NOMO-1 treated with DMSO at 0.1 percent for 48 hours (cell line): ENCODE measurements around the gene P4HB.

Experiments used
- DNase-seq: peaks from one replicate; lab custom pipeline; 2025; ENCODE audit not compliant: unreplicated experiment; lab: John Stamatoyannopoulos, UW

The P4HB gene

GRCh38 chr17:81868674-81869220 is 8.4 kb upstream of the P4HB start:
- DNase-seq = no peak

GRCh38 chr17:81867991-81868673 is 7.8 kb upstream of the P4HB start:
- no peak for DNase-seq

- no peak for DNase-seq
Measured at GRCh38 chr17:81867170-81867990, 7.0 kb upstream of the P4HB start.

- no peak for DNase-seq
Measured at GRCh38 chr17:81866440-81867169, 6.3 kb upstream of the P4HB start.

- DNase-seq = no peak
Measured at GRCh38 chr17:81865733-81866439, 5.6 kb upstream of the P4HB start.

- DNase-seq = no peak
Measured at GRCh38 chr17:81865358-81865732, 5.0 kb upstream of the P4HB start.

- DNase-seq = no peak
Measured at GRCh38 chr17:81863833-81864768, 3.8 kb upstream of the P4HB start.

GRCh38 chr17:81863123-81863675 is 2.9 kb upstream of the P4HB start:
- DNase-seq = no peak

GRCh38 chr17:81860756-81861568 is 627 bp upstream of the P4HB start:
- DNase-seq = peak; percentile 100

- DNase-seq = peak; percentile 33
Measured at GRCh38 chr17:81858967-81859905, 1.1 kb downstream of the P4HB start.

GRCh38 chr17:81858170-81858966 is 2.0 kb downstream of the P4HB start:
- DNase-seq = no peak

GRCh38 chr17:81854974-81855774 is 5.2 kb downstream of the P4HB start:
- no peak for DNase-seq

GRCh38 chr17:81852237-81852636 is 8.1 kb downstream of the P4HB start:
- no peak for DNase-seq

- DNase-seq = no peak
Measured at GRCh38 chr17:81851423-81851822, 8.9 kb downstream of the P4HB start.

GRCh38 chr17:81849457-81849856 is 10.9 kb downstream of the P4HB start:
- no peak for DNase-seq
